Measurements from ENCODE around the gene TRERF1. TPM values are rescaled to one million over a fixed set of nuclear protein-coding genes. Genes with fewer than 3 reads are reported as not detected.

TRERF1 gene
- total RNA-seq, 1 donor: 9.8 TPM

- Histone ChIP-seq H3K4me3 (ENCODE audit: low read length) (no peak overlapping the region), H3K27me3 (ENCODE audit: insufficient read depth, low read length) (no peaks in the 10 kb centered on the region), H3K9me3 (ENCODE audit: low read depth, low read length) (no peaks in the 10 kb centered on the region), H3K4me1 (ENCODE audit: insufficient read depth, low read length) (peaks cover 47% of the 10 kb centered on the region)
Observed at GRCh38 chr6:42295677-42296076, 156.0 kb downstream of the TRERF1 start.

- H3K9me3 ChIP-seq (ENCODE audit: low read depth, low read length): no peaks in the 10 kb centered on the region
- peaks cover 47% of the 10 kb centered on the region for H3K4me1 ChIP-seq (ENCODE audit: insufficient read depth, low read length)
- H3K27me3 ChIP-seq (ENCODE audit: insufficient read depth, low read length): no peaks in the 10 kb centered on the region
- H3K4me3 ChIP-seq (ENCODE audit: low read length): no peak overlapping the region
Observed at GRCh38 chr6:42295181-42295580, 156.5 kb downstream of the TRERF1 start.

GRCh38 chr6:42294759-42295158 is 157.0 kb downstream of the TRERF1 start:
- H3K9me3 ChIP-seq (ENCODE audit: low read depth, low read length): no peaks in the 10 kb centered on the region
- H3K27me3 ChIP-seq (ENCODE audit: insufficient read depth, low read length): no peaks in the 10 kb centered on the region
- H3K4me1 ChIP-seq (ENCODE audit: insufficient read depth, low read length): peaks cover 47% of the 10 kb centered on the region
- H3K4me3 ChIP-seq (ENCODE audit: low read length): no peak overlapping the region

GRCh38 chr6:42293386-42293977 is 158.2 kb downstream of the TRERF1 start:
- no peaks in the 10 kb centered on the region for H3K9me3 ChIP-seq (ENCODE audit: low read depth, low read length)
- no peak overlapping the region for H3K4me3 ChIP-seq (ENCODE audit: low read length)
- H3K27me3 ChIP-seq (ENCODE audit: insufficient read depth, low read length): no peaks in the 10 kb centered on the region
- H3K4me1 ChIP-seq (ENCODE audit: insufficient read depth, low read length): peaks cover 47% of the 10 kb centered on the region

- Histone ChIP-seq H3K27me3 (ENCODE audit: insufficient read depth, low read length) (no peaks in the 10 kb centered on the region), H3K4me1 (ENCODE audit: insufficient read depth, low read length) (peaks cover 47% of the 10 kb centered on the region), H3K4me3 (ENCODE audit: low read length) (no peak overlapping the region), H3K9me3 (ENCODE audit: low read depth, low read length) (no peaks in the 10 kb centered on the region)
Observed at GRCh38 chr6:42292004-42292740, 159.6 kb downstream of the TRERF1 start.

GRCh38 chr6:42287756-42288155 is 164.0 kb downstream of the TRERF1 start:
- no peaks in the 10 kb centered on the region for H3K27me3 ChIP-seq (ENCODE audit: insufficient read depth, low read length)
- peaks cover 11% of the 10 kb centered on the region for H3K4me1 ChIP-seq (ENCODE audit: insufficient read depth, low read length)
- H3K9me3 ChIP-seq (ENCODE audit: low read depth, low read length): no peaks in the 10 kb centered on the region
- no peak overlapping the region for H3K4me3 ChIP-seq (ENCODE audit: low read length)

- Histone ChIP-seq H3K27me3 (ENCODE audit: insufficient read depth, low read length) (no peaks in the 10 kb centered on the region), H3K4me1 (ENCODE audit: insufficient read depth, low read length) (peaks cover 53% of the 10 kb centered on the region), H3K9me3 (ENCODE audit: low read depth, low read length) (no peaks in the 10 kb centered on the region)
Observed at GRCh38 chr6:42281570-42281969, 170.2 kb downstream of the TRERF1 start.

GRCh38 chr6:42280966-42281533 is 170.7 kb downstream of the TRERF1 start:
- Histone ChIP-seq H3K9me3 (ENCODE audit: low read depth, low read length) (no peaks in the 10 kb centered on the region), H3K4me1 (ENCODE audit: insufficient read depth, low read length) (peaks cover 53% of the 10 kb centered on the region), H3K4me3 (ENCODE audit: low read length) (no peak overlapping the region), H3K27me3 (ENCODE audit: insufficient read depth, low read length) (no peaks in the 10 kb centered on the region)

More at GRCh38 chr6:42281570-42281969, 170.2 kb downstream of the TRERF1 start:
- H3K4me3 ChIP-seq (ENCODE audit: low read length): no peak overlapping the region

GRCh38 chr6:42279966-42280629 is 171.6 kb downstream of the TRERF1 start:
- Histone ChIP-seq H3K4me3 (ENCODE audit: low read length) (no peak overlapping the region), H3K9me3 (ENCODE audit: low read depth, low read length) (no peaks in the 10 kb centered on the region), H3K4me1 (ENCODE audit: insufficient read depth, low read length) (peaks cover 53% of the 10 kb centered on the region), H3K27me3 (ENCODE audit: insufficient read depth, low read length) (no peaks in the 10 kb centered on the region)

- Histone ChIP-seq H3K9me3 (ENCODE audit: low read depth, low read length) (no peaks in the 10 kb centered on the region), H3K27me3 (ENCODE audit: insufficient read depth, low read length) (no peaks in the 10 kb centered on the region), H3K4me3 (ENCODE audit: low read length) (no peak overlapping the region), H3K4me1 (ENCODE audit: insufficient read depth, low read length) (peaks cover 53% of the 10 kb centered on the region)
Observed at GRCh38 chr6:42279144-42279781, 172.5 kb downstream of the TRERF1 start.

- Histone ChIP-seq H3K9me3 (ENCODE audit: low read depth, low read length) (no peaks in the 10 kb centered on the region), H3K27me3 (ENCODE audit: insufficient read depth, low read length) (no peaks in the 10 kb centered on the region), H3K4me3 (ENCODE audit: low read length) (no peak overlapping the region), H3K4me1 (ENCODE audit: insufficient read depth, low read length) (peaks cover 53% of the 10 kb centered on the region)
Observed at GRCh38 chr6:42278131-42278853, 173.4 kb downstream of the TRERF1 start.

GRCh38 chr6:42276034-42276890 is 175.5 kb downstream of the TRERF1 start:
- Histone ChIP-seq H3K9me3 (ENCODE audit: low read depth, low read length) (no peaks in the 10 kb centered on the region), H3K27me3 (ENCODE audit: insufficient read depth, low read length) (no peaks in the 10 kb centered on the region), H3K4me3 (ENCODE audit: low read length) (no peak overlapping the region), H3K4me1 (ENCODE audit: insufficient read depth, low read length) (peaks cover 43% of the 10 kb centered on the region)

- Histone ChIP-seq H3K4me3 (ENCODE audit: low read length) (no peak overlapping the region), H3K27me3 (ENCODE audit: insufficient read depth, low read length) (no peaks in the 10 kb centered on the region), H3K9me3 (ENCODE audit: low read depth, low read length) (no peaks in the 10 kb centered on the region), H3K4me1 (ENCODE audit: insufficient read depth, low read length) (peaks cover 35% of the 10 kb centered on the region)
Observed at GRCh38 chr6:42275376-42276033, 176.2 kb downstream of the TRERF1 start.

All from mononuclear cell (primary cell).